Neutrophil (primary cell): ENCODE measurements around the gene CCNE1.

Experiments
- H3K27ac ChIP-seq: fragments of 200-600 bp; sonication (generic); 2 replicates; pipeline ENCODE4 v1.5.1; 2016; ENCODE audit warnings: mild to moderate bottlenecking, moderate library complexity
- H3K27me3 ChIP-seq: fragments of 200-600 bp; sonication (generic); 2 replicates; pipeline ENCODE4 v1.6.0; 2016; ENCODE audit warnings: mild to moderate bottlenecking
- H3K36me3 ChIP-seq: fragments of 200-600 bp; sonication (generic); 2 replicates; pipeline ENCODE4 v1.5.1; 2017
- H3K4me1 ChIP-seq, 2 experiments: fragments of 200-600 bp in 1 of 2; sonication (generic) in 1 of 2; 1 replicate in 1 of 2; 2 replicates in 1 of 2; pipeline versions ENCODE4 v1.5.1 to v1.6.1; 2013 to 2016; ENCODE audit warnings: low read depth in 1 of 2, low read length in 1 of 2, mild to moderate bottlenecking in 1 of 2, moderate library complexity in 1 of 2; ENCODE audit not compliant: control insufficient read depth in 1 of 2, insufficient read depth in 1 of 2
- H3K4me3 ChIP-seq, 2 experiments: fragments of 200-600 bp in 1 of 2; sonication (generic) in 1 of 2; 1 replicate in 1 of 2; 2 replicates in 1 of 2; pipeline ENCODE4 v1.5.1; 2013 to 2016; ENCODE audit warnings: low read depth in 1 of 2, low read length in 1 of 2, mild to moderate bottlenecking in 1 of 2, moderate library complexity in 1 of 2
- H3K9me3 ChIP-seq: fragments of 200-600 bp; sonication (generic); 2 replicates; pipeline ENCODE4 v1.5.1; 2016
- CTCF ChIP-seq: fragments of 200-600 bp; sonication (generic); IDR thresholded peaks from 2 replicates; pipeline ENCODE4 v1.5.1; 2016; ENCODE audit warnings: antibody characterized with exemption

Gene CCNE1

GRCh38 chr19:29782260-29782580 is 29.6 kb upstream of the CCNE1 start:
- no peaks in the 10 kb centered on the region for H3K9me3 ChIP-seq
- TF ChIP-seq CTCF: no peak
- no peak overlapping the region for H3K27ac ChIP-seq
- no peak overlapping the region for H3K4me3 ChIP-seq
- no peaks in the 10 kb centered on the region for H3K4me1 ChIP-seq
- H3K36me3 ChIP-seq: no peaks in the 10 kb centered on the region
- H3K27me3 ChIP-seq: no peaks in the 10 kb centered on the region

- no peaks in the 10 kb centered on the region for H3K36me3 ChIP-seq
- no peak for TF ChIP-seq CTCF
These were observed 28.1 kb upstream of the CCNE1 start for GRCh38 chr19:29783627-29784190.

GRCh38 chr19:29784598-29785223 is 27.1 kb upstream of the CCNE1 start:
- no peaks in the 10 kb centered on the region for H3K9me3 ChIP-seq
- H3K36me3 ChIP-seq: no peaks in the 10 kb centered on the region
- no peaks in the 10 kb centered on the region for H3K27me3 ChIP-seq
- no peak overlapping the region for H3K27ac ChIP-seq
- H3K4me1 ChIP-seq: no peaks in the 10 kb centered on the region
- no peak overlapping the region for H3K4me3 ChIP-seq
- TF ChIP-seq CTCF: no peak

More at GRCh38 chr19:29783627-29784190, 28.1 kb upstream of the CCNE1 start:
- Histone ChIP-seq H3K4me3 (no peak overlapping the region), H3K27me3 (no peaks in the 10 kb centered on the region), H3K4me1 (no peaks in the 10 kb centered on the region), H3K27ac (no peak overlapping the region), H3K9me3 (no peaks in the 10 kb centered on the region)

- TF ChIP-seq CTCF: no peak
- Histone ChIP-seq H3K4me3 (no peak overlapping the region), H3K4me1 (no peaks in the 10 kb centered on the region), H3K9me3 (no peaks in the 10 kb centered on the region), H3K27ac (no peak overlapping the region), H3K36me3 (no peaks in the 10 kb centered on the region), H3K27me3 (no peaks in the 10 kb centered on the region)
These were observed 26.4 kb upstream of the CCNE1 start for GRCh38 chr19:29785360-29785759.

- Histone ChIP-seq H3K27ac (no peak overlapping the region), H3K4me3 (no peak overlapping the region), H3K27me3 (no peaks in the 10 kb centered on the region), H3K4me1 (no peaks in the 10 kb centered on the region), H3K9me3 (no peaks in the 10 kb centered on the region), H3K36me3 (no peaks in the 10 kb centered on the region)
- no peak for TF ChIP-seq CTCF
These were observed 25.7 kb upstream of the CCNE1 start for GRCh38 chr19:29785955-29786589.
